Measurements from ENCODE around the gene KRT77.

Gene KRT77

GRCh38 chr12:52696588-52696987, 6.7 kb downstream of the KRT77 start:
- ChIA-PET POLR2A (no interaction called here), CTCF (no interaction called here)
- Histone ChIP-seq H3K27ac (ENCODE audit: extremely low read depth, low read depth, low read length) (no peak overlapping the region), H3K4me1 (ENCODE audit: control insufficient read depth, insufficient read depth, low read length) (no peaks in the 10 kb centered on the region), H3K36me3 (ENCODE audit: control insufficient read depth in 2 of 2, insufficient read depth in 1 of 2, low read length in 2 of 2) (no peaks in the 10 kb centered on the region), H3K9me3 (ENCODE audit: control insufficient read depth, insufficient read depth, low read depth, low read length) (no peaks in the 10 kb centered on the region), H3K4me3 (ENCODE audit: low read depth, low read length) (no peak overlapping the region)
- TF ChIP-seq ZFP41 (tag by site-specific recombination; IDR thresholded peaks at IDR 0.05; ENCODE audit: borderline replicate concordance), result no peak
- TF ChIP-seq ZNF623 (tag by site-specific recombination; IDR thresholded peaks at IDR 0.05), result no peak
- no peak for TF ChIP-seq ZNF664 (tag by site-specific recombination; IDR thresholded peaks at IDR 0.05)
- TF ChIP-seq GFI1B (tag by site-specific recombination; IDR thresholded peaks at IDR 0.05), result no peak
- no peak for TF ChIP-seq SP2 (tag by site-specific recombination; IDR thresholded peaks at IDR 0.05)
- TF ChIP-seq ZNF629 (tag by site-specific recombination; IDR thresholded peaks at IDR 0.05), result no peak
- no peak for TF ChIP-seq RBAK (tag by site-specific recombination; IDR thresholded peaks at IDR 0.05)

GRCh38 chr12:52695039-52695438, 8.3 kb downstream of the KRT77 start:
- POLR2A ChIA-PET, result no interaction called here
- Histone ChIP-seq H3K36me3 (ENCODE audit: control insufficient read depth in 2 of 2, insufficient read depth in 1 of 2, low read length in 2 of 2) (no peaks in the 10 kb centered on the region), H3K27ac (ENCODE audit: extremely low read depth, low read depth, low read length) (no peak overlapping the region), H3K4me3 (ENCODE audit: low read depth, low read length) (no peak overlapping the region), H3K4me1 (ENCODE audit: control insufficient read depth, insufficient read depth, low read length) (no peaks in the 10 kb centered on the region), H3K9me3 (ENCODE audit: control insufficient read depth, insufficient read depth, low read depth, low read length) (no peaks in the 10 kb centered on the region)
- no peak for TF ChIP-seq PRDM1 (tag by site-specific recombination; IDR thresholded peaks at IDR 0.05)
- no peak for TF ChIP-seq KLF10 (tag by site-specific recombination; IDR thresholded peaks at IDR 0.05)
- TF ChIP-seq ZNF24 (tag by site-specific recombination; IDR thresholded peaks at IDR 0.05), result no peak
- TF ChIP-seq, protein P1, sequence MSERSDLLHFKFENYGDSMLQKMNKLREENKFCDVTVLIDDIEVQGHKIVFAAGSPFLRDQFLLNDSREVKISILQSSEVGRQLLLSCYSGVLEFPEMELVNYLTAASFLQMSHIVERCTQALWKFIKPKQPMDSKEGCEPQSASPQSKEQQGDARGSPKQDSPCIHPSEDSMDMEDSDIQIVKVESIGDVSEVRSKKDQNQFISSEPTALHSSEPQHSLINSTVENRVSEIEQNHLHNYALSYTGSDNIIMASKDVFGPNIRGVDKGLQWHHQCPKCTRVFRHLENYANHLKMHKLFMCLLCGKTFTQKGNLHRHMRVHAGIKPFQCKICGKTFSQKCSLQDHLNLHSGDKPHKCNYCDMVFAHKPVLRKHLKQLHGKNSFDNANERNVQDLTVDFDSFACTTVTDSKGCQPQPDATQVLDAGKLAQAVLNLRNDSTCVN (tag by site-specific recombination; optimal IDR thresholded peaks at IDR 0.05), result no peak
- no peak for TF ChIP-seq ZNF610 (tag by site-specific recombination; IDR thresholded peaks at IDR 0.05; ENCODE audit: borderline replicate concordance)
- CTCF ChIA-PET, result no interaction called here

DNA sequence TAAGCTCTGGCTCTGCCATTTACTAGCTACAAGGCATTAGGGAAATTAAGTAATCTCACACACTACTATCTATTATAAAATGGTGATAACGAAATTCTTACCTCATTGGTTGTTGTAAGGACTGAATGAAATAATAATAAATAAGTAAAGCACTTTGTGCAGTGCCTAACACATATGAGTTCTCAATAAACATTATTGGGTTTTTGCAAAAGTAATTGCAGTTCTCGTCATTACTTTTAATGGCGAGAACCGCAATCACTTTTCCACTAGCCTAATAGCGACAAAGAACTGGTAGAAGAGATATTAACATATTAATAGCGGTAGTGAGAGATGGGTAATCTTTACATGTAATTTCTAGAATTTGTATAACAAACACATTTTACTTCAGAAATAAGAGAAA, 9.2 kb downstream of the KRT77 start:
- POLR2A ChIA-PET, result no interaction called here
- no peaks in the 10 kb centered on the region for H3K4me1 ChIP-seq (ENCODE audit: control insufficient read depth, insufficient read depth, low read length)
- no peaks in the 10 kb centered on the region for H3K36me3 ChIP-seq (ENCODE audit: control insufficient read depth in 2 of 2, insufficient read depth in 1 of 2, low read length in 2 of 2)
- TF ChIP-seq, protein P2, sequence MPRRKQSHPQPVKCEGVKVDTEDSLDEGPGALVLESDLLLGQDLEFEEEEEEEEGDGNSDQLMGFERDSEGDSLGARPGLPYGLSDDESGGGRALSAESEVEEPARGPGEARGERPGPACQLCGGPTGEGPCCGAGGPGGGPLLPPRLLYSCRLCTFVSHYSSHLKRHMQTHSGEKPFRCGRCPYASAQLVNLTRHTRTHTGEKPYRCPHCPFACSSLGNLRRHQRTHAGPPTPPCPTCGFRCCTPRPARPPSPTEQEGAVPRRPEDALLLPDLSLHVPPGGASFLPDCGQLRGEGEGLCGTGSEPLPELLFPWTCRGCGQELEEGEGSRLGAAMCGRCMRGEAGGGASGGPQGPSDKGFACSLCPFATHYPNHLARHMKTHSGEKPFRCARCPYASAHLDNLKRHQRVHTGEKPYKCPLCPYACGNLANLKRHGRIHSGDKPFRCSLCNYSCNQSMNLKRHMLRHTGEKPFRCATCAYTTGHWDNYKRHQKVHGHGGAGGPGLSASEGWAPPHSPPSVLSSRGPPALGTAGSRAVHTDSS (tag by site-specific recombination; IDR thresholded peaks at IDR 0.05), result no peak
- TF ChIP-seq GLIS2 (tag by site-specific recombination; IDR thresholded peaks at IDR 0.05), result no peak
- TF ChIP-seq ZNF423 (tag by site-specific recombination; IDR thresholded peaks at IDR 0.05), result no peak
- TF ChIP-seq ZFP37 (tag by site-specific recombination; IDR thresholded peaks at IDR 0.05), result no peak
- TF ChIP-seq ZNF350 (tag by site-specific recombination; IDR thresholded peaks at IDR 0.05), result no peak
- TF ChIP-seq ZNF341 (tag by site-specific recombination; IDR thresholded peaks at IDR 0.05; ENCODE audit: low read depth), result no peak
- no peak for TF ChIP-seq ZNF221 (tag by site-specific recombination; IDR thresholded peaks at IDR 0.05; ENCODE audit: borderline replicate concordance)
- TF ChIP-seq ZNF629 (tag by site-specific recombination; IDR thresholded peaks at IDR 0.05), result no peak
- no peak for TF ChIP-seq KLF9 (tag by site-specific recombination; IDR thresholded peaks at IDR 0.05; ENCODE audit: low read depth)
- TF ChIP-seq ZEB2 (tag by site-specific recombination; IDR thresholded peaks at IDR 0.05), result no peak
- no peak for TF ChIP-seq ZNF571 (tag by site-specific recombination; IDR thresholded peaks at IDR 0.05)
- TF ChIP-seq ZBTB21 (tag by site-specific recombination; IDR thresholded peaks at IDR 0.05), result no peak
- TF ChIP-seq ZXDB (tag by site-specific recombination; IDR thresholded peaks at IDR 0.05), result no peak
- CTCF ChIA-PET, result interaction anchor here (0.6 kb wide), 1 partner anchor 569 kb away, joined by 3 read pairs; no protein-coding TSS in a partner anchor
- H3K27ac ChIP-seq (ENCODE audit: extremely low read depth, low read depth, low read length), result no peak overlapping the region
- no peak overlapping the region for H3K4me3 ChIP-seq (ENCODE audit: low read depth, low read length)
- no peaks in the 10 kb centered on the region for H3K9me3 ChIP-seq (ENCODE audit: control insufficient read depth, insufficient read depth, low read depth, low read length)

All from HEK293 (cell line).